Epithelial cell of esophagus (primary cell): ENCODE data around the gene BTBD17.

ENCODE experiments used
- DNase-seq: peaks from one replicate; pipeline ENCODE4 v3.0.0; 2010; ENCODE audit warnings: low read depth
- H3K4me3 ChIP-seq: 2 replicates; pipeline ENCODE4 v1.5.1; 2011; ENCODE audit warnings: mild to moderate bottlenecking, low read length, control low read depth
- CTCF ChIP-seq: IDR thresholded peaks from 2 replicates; pipeline ENCODE4 v1.5.1; 2011; ENCODE audit warnings: low read depth, mild to moderate bottlenecking, low read length, control low read depth, inconsistent platforms; ENCODE audit not compliant: insufficient read depth; ENCODE audit errors: missing control alignments

BTBD17 gene

GRCh38 chr17:74344658-74345057, 17.0 kb downstream of the BTBD17 start:
- H3K4me3 ChIP-seq: no peak overlapping the region
- DNase-seq: no peak
- no peak for TF ChIP-seq CTCF

DNA sequence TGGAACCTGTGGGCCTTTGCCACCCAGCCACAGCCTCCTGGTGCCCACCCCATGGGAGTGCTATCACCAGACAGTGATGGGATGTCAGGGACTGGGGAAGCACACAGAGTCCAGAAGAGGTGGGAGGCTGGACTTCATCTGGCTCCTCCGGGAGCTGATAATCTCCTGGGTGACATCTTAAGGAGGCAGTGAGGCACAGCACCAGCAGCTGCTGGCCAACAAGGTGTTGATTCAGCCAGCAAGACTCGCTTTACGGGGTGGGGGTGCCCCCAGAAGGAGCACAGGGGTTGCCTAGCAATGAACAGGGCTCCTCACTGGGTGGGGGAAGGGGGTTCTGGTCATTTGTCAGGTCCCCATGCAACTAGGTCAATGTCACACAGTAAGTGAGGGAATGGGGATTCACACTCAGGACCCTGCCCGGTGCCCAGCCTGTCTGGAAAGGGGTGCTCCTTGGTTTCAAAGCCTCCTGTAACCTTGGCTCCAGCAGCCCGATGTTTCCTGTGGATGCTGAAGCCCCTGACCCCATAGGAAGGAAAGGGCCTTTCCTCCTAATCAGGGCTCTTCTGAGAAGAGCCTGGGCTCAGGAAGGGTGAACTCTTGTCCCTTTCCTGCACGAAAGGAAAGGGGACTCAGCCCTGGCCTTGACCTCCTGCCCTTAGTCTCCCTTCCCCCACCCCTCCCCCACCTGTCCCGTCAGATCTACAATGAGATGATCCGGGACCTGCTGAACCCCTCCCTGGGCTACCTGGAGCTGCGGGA, 18.0 kb downstream of the BTBD17 start:
- H3K4me3 ChIP-seq: no peak overlapping the region
- TF ChIP-seq CTCF: no peak
- DNase-seq: no peak

DNA sequence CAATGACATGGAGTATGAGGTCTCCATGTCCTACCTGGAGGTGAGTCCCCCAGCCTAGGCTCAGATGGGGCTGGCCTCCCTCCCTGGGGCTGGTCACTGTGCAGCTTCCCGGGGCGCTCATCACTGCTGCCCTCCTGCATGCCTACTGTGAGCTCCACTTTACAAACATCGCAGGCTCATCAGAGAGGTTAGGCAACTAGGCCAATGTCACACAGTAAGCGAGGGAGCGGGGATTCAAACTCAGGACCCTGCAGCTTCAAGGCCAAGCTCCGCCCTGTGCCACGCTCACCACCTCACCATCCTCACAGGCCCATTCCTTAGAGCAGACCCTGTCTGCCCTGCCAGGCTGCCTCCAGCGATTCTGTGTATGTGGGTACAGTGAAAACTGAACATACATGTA, 18.5 kb downstream of the BTBD17 start:
- H3K4me3 ChIP-seq: no peak overlapping the region
- DNase-seq: no peak
- no peak for TF ChIP-seq CTCF

DNA sequence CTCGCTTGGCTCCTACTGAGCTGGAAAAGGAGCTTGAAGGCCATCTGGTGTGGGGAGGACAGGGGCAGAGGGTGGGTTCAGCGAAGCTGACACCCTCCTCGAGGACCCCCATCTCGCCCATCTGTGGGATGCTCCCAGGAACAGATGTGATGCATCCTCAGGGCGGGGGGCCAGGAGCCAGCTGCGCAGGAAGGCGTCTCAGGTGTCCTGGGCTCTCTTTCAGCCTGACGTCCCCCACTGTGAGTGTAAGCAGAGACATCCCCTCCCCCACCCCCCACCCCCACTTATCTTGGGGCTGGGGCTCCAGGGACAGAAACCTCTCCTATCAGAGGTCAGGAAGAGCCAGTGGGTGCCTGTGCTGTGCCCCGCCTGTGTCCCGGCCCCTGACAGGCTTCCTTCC, 19.4 kb downstream of the BTBD17 start:
- no peak for TF ChIP-seq CTCF
- DNase-seq: no peak
- no peak overlapping the region for H3K4me3 ChIP-seq

DNA sequence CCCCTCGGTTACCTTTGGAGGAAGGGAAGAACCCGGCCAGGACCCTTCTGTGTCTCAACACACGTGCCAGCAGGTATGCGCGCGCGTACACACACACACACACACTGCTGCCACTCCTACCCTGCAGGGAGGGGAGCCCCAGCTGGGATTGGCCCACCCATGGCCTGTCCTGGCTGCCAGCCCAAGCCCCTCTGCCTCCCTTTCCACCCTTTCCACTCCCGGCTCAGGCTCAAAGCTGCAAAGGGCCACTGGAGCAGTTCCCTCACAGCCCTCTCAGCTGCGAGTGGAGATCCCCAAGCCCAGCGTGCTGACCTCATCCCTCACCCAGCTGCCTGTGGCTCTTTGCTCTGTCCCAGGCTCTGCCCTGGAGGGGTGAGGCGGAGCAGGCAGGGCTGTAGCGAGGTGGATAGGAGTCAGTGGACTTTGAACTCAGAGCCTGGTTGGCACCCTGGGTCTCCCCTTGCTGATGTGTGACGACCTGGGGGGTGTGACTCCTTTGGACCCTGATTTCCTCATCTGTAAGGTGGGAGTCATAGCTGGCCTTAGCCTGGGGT, 21.1 kb downstream of the BTBD17 start:
- no peak overlapping the region for H3K4me3 ChIP-seq
- no peak for DNase-seq
- TF ChIP-seq CTCF: no peak

- no peak overlapping the region for H3K4me3 ChIP-seq
- TF ChIP-seq CTCF: no peak
- no peak for DNase-seq
These were observed 22.0 kb downstream of the BTBD17 start for GRCh38 chr17:74339537-74340195.
